ENCODE results near the gene ZDHHC4. TPM values are rescaled to one million over a fixed set of nuclear protein-coding genes. Genes with fewer than 3 reads are reported as not detected.
"Not testable (repeated sequence)": the region's sequence is repeated elsewhere in the genome, so short reads cannot be mapped to it uniquely, and the experiment has no call there.

Gene ZDHHC4
- total RNA-seq, 1 donor from 2014 or later, result 40.8 TPM

DNA sequence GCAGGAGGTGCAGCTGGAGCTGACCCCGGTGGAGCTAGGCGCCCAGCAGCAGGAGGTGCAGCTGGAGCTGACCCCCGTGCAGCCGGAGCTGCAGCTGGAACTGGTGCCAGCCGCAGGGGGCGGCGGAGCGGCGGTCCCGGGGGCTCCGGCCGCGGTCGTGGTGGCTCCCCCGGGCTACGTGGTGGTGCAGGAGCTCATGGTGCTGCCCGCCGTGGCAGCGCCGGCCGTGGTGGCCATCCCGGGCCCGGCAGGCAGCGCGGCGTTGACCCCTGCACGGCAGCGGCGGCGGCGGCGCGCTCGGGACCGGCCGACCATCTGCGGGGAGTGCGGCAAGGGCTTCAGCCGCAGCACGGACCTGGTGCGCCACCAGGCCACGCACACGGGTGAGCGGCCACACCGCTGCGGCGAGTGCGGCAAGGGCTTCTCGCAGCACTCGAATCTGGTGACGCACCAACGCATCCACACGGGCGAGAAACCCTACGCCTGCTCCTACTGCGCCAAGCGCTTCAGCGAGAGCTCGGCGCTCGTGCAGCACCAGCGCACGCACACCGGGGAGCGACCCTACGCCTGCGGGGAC is 45.0 kb downstream of the ZDHHC4 start:
- DNase-seq (no peak), ATAC-seq (ENCODE audit: poor library complexity) (no peak)
- intact Hi-C loops (cut with DNase I), result no loop called here

DNA sequence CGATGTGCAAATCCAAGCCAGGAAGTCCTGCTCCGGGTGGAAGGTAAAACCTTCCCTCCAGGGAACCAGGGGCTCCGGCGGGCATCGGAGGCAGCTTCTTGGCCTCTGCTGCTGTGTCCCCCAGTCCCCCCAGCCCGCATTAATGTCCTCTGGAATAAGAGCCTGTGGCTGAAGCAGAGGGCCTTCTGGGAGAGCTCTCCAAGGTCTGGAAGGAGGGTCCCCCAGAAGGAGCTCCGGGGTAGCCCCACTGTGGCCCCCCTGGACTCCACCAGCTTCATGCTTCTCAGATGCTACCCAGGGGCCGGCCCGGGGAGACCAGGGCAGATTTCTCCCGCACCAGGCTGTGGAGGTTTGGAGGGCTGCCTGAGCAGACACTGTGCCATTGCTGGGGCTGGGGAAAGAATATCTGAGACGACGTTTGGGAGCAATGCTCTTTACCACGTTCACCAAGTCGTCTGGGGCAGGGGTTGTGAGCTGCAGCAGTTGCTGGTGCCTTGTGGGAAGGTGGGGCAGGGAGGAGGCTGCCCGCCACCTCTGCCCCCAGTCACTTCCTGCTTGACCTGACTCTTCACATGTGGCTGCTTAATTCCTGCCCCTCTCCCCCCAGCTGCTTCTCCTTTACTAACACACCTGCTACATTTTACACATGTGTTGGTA is 46.5 kb downstream of the ZDHHC4 start:
- intact Hi-C loops (cut with DNase I), result no loop called here
- DNase-seq (no peak), ATAC-seq (ENCODE audit: poor library complexity) (no peak)

DNA sequence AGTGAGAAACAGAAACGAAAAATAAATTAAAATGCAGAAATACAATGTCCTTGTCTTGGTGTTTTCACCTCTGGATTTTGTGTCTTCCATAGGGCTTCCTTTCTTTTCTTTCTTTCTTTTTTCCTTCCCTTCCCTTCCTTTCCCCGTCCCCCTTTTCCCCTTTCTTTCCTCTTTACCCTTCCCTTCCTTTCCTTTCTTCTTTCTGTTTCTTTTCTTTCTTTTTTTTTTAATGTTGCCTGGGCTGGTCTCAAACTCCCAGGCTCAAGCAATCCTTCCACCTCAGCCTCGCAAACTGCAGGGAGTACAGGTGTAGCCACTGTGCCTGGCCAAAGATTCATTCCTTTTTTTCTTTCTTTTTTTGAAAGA is 47.0 kb downstream of the ZDHHC4 start:
- intact Hi-C loops (cut with DNase I), result no loop called here
- DNase-seq, result no peak
- no peak for ATAC-seq (ENCODE audit: poor library complexity)

DNA sequence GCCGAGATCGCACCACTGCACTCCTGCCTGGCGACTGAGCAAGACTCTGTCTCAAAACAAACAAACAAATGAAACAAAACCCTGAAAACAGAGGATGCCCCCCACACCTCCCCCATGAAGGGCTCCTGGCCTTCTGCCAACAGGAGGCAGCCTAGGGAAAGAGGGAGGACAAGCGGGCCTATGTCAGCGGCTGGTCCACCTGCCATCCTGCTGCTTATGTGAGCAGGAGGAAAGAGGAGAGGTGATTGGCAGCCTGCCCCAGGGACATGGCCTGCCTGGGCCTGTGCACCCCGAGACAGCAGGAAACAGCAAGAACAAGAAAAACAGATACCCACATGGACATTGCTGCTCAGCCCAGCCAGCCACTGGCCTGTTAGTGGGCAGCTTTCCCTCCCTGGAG is 50.8 kb downstream of the ZDHHC4 start:
- ATAC-seq (ENCODE audit: poor library complexity) (no peak), DNase-seq (no peak)
- intact Hi-C loops (cut with DNase I), result no loop called here

DNA sequence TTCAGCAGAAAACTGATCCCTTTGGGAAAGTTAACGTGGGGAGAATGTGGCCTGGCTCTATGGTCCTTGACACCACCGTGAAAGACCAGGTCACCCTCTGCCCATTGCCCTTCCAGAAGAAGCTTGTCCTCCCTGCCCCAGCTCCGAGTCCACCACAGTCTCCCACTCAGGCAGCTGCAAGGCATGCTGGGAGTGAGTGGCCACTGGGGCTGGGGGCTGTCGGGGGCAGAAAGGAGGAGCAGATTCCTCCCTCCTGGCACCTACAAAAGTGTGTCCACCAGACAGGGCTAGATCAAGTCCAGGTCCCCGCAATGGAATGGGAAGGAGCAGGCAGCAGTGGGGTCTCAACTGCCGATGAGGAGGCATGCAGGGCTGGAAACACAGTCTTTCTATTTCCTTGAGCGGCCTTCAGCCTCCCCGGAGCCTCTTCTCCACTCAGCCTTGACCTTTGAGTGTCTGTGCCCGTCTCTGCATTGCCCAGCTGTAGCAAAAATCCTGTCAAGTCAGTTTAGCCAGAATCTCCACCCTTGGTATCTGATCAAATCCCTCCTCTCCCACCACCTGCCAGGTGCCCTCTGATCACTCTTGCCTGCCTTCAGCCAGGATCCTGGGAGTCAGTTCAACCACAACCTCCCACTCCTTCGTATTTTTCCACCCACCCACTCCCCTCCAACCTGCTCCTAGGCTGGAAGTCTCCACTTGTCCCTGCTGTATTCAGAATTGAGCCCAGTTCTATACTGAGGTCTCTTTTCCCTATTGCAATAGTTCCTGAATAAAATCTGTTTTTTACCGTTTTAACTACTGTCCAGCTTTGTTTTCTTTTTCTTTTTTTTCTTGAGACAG is 53.0 kb downstream of the ZDHHC4 start:
- no peak for ATAC-seq (ENCODE audit: poor library complexity)
- no peak for DNase-seq
- intact Hi-C loops (cut with DNase I), result no loop called here

DNA sequence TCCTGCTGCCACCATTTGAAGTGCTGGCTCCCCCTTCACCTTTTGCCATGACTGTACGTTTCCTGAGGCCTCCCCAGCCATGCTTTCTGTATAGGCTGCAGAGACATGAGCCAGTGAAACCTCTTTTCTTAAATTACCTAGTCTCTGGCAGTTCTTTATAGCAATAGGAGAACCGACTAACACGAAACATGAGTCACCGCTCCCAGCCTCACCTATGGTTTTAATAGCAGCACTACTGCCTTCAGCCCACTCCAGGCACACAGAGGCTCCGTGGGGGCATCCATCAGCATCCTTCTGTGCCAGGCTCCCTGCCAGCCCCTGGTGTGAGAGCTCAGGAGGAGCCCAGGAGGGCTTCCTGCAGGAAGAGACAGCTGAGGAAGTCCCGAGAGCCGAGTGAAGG is 54.4 kb downstream of the ZDHHC4 start:
- DNase-seq, result no peak
- intact Hi-C loops (cut with DNase I), result no loop called here
- no peak for ATAC-seq (ENCODE audit: poor library complexity)

DNA sequence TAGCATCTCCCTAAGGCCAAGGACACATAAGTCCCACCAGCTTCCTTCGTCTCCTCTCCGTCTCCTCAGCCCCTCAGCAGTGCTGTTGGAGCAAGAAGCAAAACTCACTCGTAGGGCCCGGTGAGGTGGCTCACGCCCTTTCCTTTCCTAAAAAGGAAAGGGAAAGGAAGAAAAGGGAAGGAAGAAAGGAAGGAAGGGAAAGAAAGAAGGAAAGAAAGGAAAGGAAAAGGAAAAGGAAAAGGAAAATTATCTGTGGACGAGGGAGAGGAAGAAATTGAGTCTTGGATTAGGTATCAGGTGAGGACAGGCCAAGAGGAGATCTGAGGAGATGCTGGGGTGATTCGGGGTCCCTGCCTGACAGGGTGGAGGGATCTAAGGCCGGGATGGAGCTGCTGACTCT is 56.8 kb downstream of the ZDHHC4 start:
- intact Hi-C loops (cut with DNase I), result no loop called here
- DNase-seq, result no peak

DNA sequence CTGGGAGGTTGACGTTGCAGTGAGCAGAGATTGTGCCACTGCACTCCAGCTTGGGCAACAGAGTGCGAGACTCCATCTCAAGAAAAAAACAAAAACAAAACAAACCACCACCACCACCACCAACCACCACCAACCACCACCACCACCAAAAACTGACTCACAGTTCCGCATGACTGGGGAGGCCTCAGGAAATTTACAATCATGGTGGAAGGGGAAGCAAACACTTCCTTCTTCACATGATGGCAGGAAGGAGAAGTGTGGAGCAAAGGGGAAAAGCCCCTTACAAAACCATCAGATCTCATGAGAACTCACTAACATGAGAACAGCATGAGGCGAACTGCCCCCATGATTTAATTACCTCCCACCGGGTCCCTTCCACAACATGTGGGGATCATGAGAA is 57.7 kb downstream of the ZDHHC4 start:
- intact Hi-C loops (cut with DNase I); DNase-seq: not testable (repeated sequence)

More for the DNA sequence above, 56.8 kb downstream of the ZDHHC4 start:
- ATAC-seq (ENCODE audit: poor library complexity), result no peak

DNA sequence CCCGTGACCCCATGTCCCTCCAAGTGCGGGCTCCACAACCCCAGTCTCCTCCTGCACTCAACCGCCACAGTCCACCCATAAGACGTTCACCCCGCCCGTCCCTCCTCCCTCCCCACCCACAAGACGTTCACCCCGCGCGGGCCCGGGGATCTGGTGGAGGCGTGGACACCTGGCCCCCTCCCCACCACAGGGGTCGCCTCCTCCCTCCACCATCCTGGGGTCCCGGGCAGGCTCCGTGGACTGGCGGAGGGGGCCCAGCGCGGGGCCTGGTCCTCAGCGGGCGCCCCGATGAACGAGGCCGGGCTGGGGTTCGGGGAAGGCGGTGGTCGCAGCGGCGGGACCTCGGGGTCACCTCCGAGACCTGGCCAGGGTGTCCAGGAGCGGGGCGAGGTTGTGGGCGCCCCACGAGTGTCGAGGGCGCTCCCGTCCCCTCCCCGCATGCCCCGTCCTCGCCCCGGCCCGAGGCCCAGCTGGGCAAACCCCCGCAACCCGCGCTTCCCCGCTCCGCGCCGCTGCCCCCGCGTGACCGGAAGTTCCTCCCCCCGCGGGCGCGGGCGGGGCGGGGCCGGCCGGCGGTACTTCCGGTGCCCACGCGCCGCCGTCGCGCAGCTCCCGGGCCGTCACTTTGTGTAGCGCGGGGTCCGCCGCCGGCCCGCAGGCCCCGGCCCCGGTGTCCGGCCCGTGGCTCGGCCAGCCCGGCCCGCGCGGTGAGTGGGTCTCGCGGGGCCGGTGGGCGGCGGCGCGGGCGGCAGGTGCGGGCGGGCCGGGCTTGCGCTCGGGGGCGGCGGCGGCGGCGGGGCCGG is 59.7 kb downstream of the ZDHHC4 start, which contains the start of gene ZNF316:
TSS of gene ZNF316 (plus strand) at position 578 of the 803 bp plus-strand sequence. CDS start 5,092 bp downstream, outside the sequence.
- intact Hi-C loops (cut with DNase I), result no loop called here
- ATAC-seq (ENCODE audit: poor library complexity) (peak; percentile 94), DNase-seq (peak; percentile 81)

More for the DNA sequence above, 57.7 kb downstream of the ZDHHC4 start:
- ATAC-seq (ENCODE audit: poor library complexity), result not testable (repeated sequence)

DNA sequence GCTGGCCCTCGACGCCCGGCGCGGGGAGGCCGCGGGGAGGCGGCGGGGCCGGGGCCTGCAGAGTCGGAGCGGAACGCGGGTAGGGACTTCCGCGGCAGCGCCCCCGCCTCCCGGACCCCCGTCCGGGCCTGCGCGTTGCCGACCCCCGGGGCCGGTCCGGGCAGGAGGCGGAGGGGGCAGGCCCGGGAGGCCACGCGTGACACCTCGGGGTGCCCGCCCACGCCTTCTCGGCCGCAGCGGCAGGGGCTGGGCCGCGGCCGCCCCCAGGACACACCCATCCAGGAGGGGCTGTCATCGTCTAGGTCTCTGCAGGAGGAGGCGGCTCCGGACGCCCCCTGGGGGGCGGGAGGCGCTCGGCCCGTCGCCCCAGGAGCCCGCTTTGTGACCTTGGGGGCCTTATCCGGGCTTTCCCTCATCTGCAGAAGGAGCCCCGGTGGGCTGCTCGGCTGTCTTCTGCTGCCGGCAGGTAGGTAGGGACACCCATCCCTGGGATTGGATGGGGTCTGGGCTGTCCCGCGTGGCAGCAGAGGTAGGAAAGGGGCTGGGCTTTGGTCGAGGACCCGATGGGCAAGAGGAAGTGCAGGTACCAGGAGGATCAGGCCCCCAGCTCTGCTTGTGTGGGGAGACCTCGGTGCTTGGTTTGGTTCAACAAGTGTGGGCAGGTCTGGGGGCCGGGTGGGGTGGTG is 60.4 kb downstream of the ZDHHC4 start:
- peak; percentile 11 for ATAC-seq (ENCODE audit: poor library complexity)
- intact Hi-C loops (cut with DNase I), result no loop called here
- DNase-seq, result no peak

Other genes with a start within 250 kb of the ZDHHC4 start
- 31.8 TPM for gene FAM220A, start 228.5 kb upstream of the ZDHHC4 start, total RNA-seq
- 124 TPM for gene RAC1, start 202.9 kb upstream of the ZDHHC4 start, total RNA-seq
- gene DAGLB, start 129.5 kb upstream of the ZDHHC4 start, total RNA-seq, result 8.1 TPM
- 41.3 TPM for gene KDELR2, start 93.3 kb upstream of the ZDHHC4 start, total RNA-seq
- gene GRID2IP, start 26.0 kb upstream of the ZDHHC4 start, total RNA-seq, result not detected
- gene INTS15, start 12.6 kb downstream of the ZDHHC4 start, total RNA-seq, result 15.6 TPM
- 10.7 TPM for gene ZNF853, start 38.2 kb downstream of the ZDHHC4 start, total RNA-seq
- gene ZNF316, start 59.9 kb downstream of the ZDHHC4 start, total RNA-seq, result 16.2 TPM
- gene ZNF12, start 129.5 kb downstream of the ZDHHC4 start, total RNA-seq, result 12.3 TPM
- gene RSPH10B2, start 176.6 kb downstream of the ZDHHC4 start, total RNA-seq, result not detected
- 30.0 TPM for gene CCZ1B, start 248.8 kb downstream of the ZDHHC4 start, total RNA-seq